Bronchial epithelial cell (primary cell): ENCODE results near the gene WSCD1. TPM values are rescaled to one million over a fixed set of nuclear protein-coding genes. Genes with fewer than 3 reads are reported as not detected.

Experiments
- DNase-seq: peaks from one replicate; pipeline ENCODE4 v3.0.0-alpha.2; 2010; ENCODE audit warnings: low read depth
- FAIRE-seq: peaks from 2 replicates; lab custom pipeline; 2011; peaks lifted over from hg19 to GRCh38; lab: Jason Lieb, UNC
- H3K27me3 ChIP-seq: 2 replicates; pipeline ENCODE4 v1.5.1; 2011; ENCODE audit warnings: low read length; ENCODE audit not compliant: control insufficient read depth, insufficient read depth
- H3K36me3 ChIP-seq: 2 replicates; pipeline ENCODE4 v1.5.1; 2011; ENCODE audit warnings: low read length; ENCODE audit not compliant: control insufficient read depth, insufficient read depth
- H3K4me3 ChIP-seq: 2 replicates; pipeline ENCODE4 v1.5.1; 2011; ENCODE audit warnings: mild to moderate bottlenecking, low read depth, low read length, control low read depth
- total RNA-seq: library from RNA; depleted of rRNA; stranded (reverse); fragments of >200 nt; gene quantifications from 2 replicates; pipeline ENCODE4 v1.2.1, GENCODE V29; 2014
- TF ChIP-seq, protein P1 (sequence below): IDR thresholded peaks from 2 replicates; pipeline ENCODE4 v1.5.1; 2011; ENCODE audit warnings: mild to moderate bottlenecking, moderate library complexity, low read length, control low read depth, inconsistent platforms; ENCODE audit not compliant: insufficient read depth, severe bottlenecking

Gene WSCD1
- total RNA-seq, 1 donor from 2014 or later: 0.26 TPM

DNA sequence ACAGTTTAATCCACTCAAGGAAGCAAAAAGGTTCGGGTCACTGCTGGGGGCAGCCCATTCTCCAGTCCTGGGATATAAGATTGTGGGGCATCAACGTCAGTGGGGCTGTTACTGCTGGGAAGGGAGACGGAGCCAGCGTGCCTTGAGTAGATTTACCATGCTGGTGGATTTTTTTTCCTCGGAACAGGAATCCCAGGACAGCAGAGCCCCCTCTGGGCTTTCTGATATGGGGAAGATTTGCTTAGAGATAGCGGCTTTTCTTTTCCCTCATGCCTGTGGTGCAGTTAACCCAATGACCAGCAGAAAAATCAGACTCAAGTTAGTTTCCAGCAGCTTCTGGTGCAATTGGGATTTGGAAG is 35.4 kb downstream of the WSCD1 start:
- Histone ChIP-seq H3K27me3 (no peaks in the 10 kb centered on the region), H3K36me3 (no peaks in the 10 kb centered on the region), H3K4me3 (no peak overlapping the region)
- TF ChIP-seq, protein P1, sequence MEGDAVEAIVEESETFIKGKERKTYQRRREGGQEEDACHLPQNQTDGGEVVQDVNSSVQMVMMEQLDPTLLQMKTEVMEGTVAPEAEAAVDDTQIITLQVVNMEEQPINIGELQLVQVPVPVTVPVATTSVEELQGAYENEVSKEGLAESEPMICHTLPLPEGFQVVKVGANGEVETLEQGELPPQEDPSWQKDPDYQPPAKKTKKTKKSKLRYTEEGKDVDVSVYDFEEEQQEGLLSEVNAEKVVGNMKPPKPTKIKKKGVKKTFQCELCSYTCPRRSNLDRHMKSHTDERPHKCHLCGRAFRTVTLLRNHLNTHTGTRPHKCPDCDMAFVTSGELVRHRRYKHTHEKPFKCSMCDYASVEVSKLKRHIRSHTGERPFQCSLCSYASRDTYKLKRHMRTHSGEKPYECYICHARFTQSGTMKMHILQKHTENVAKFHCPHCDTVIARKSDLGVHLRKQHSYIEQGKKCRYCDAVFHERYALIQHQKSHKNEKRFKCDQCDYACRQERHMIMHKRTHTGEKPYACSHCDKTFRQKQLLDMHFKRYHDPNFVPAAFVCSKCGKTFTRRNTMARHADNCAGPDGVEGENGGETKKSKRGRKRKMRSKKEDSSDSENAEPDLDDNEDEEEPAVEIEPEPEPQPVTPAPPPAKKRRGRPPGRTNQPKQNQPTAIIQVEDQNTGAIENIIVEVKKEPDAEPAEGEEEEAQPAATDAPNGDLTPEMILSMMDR: no peak
- DNase-seq (no peak), FAIRE-seq (no peak)

- Histone ChIP-seq H3K4me3 (no peak overlapping the region), H3K36me3 (no peaks in the 10 kb centered on the region), H3K27me3 (no peaks in the 10 kb centered on the region)
- no peak for DNase-seq
- FAIRE-seq: no peak
- TF ChIP-seq, protein P1: no peak
Measured at GRCh38 chr17:6106212-6106611, 36.0 kb downstream of the WSCD1 start.

- DNase-seq (no peak), FAIRE-seq (no peak)
- Histone ChIP-seq H3K36me3 (no peaks in the 10 kb centered on the region), H3K4me3 (no peak overlapping the region), H3K27me3 (no peaks in the 10 kb centered on the region)
- TF ChIP-seq, protein P1: no peak
Measured at GRCh38 chr17:6107791-6108190, 37.6 kb downstream of the WSCD1 start.

GRCh38 chr17:6108382-6108781 is 38.2 kb downstream of the WSCD1 start:
- DNase-seq: no peak
- no peaks in the 10 kb centered on the region for H3K27me3 ChIP-seq

GRCh38 chr17:6108987-6109386 is 38.8 kb downstream of the WSCD1 start:
- DNase-seq (no peak), FAIRE-seq (no peak)
- Histone ChIP-seq H3K4me3 (no peak overlapping the region), H3K27me3 (no peaks in the 10 kb centered on the region), H3K36me3 (no peaks in the 10 kb centered on the region)
- TF ChIP-seq, protein P1: no peak

More at GRCh38 chr17:6108382-6108781, 38.2 kb downstream of the WSCD1 start:
- no peak overlapping the region for H3K4me3 ChIP-seq
- no peak for FAIRE-seq
- H3K36me3 ChIP-seq: no peaks in the 10 kb centered on the region
- TF ChIP-seq, protein P1: no peak

- DNase-seq: no peak
- Histone ChIP-seq H3K36me3 (no peaks in the 10 kb centered on the region), H3K4me3 (no peak overlapping the region), H3K27me3 (no peaks in the 10 kb centered on the region)
- TF ChIP-seq, protein P1: no peak
- no peak for FAIRE-seq
Measured at GRCh38 chr17:6109536-6109935, 39.4 kb downstream of the WSCD1 start.
